GF-D8 (cell line): ENCODE data around the gene NECTIN1.

Source experiments
- DNase-seq: peaks from one replicate; lab custom pipeline; 2025; lab: John Stamatoyannopoulos, UW

NECTIN1 gene

GRCh38 chr11:119755356-119756071 lies 26.5 kb upstream of the NECTIN1 start:
- DNase-seq: no peak

- DNase-seq: no peak
Measured at GRCh38 chr11:119754656-119755355, 25.8 kb upstream of the NECTIN1 start.

GRCh38 chr11:119754199-119754598 lies 25.2 kb upstream of the NECTIN1 start:
- no peak for DNase-seq

- DNase-seq: no peak
Measured at GRCh38 chr11:119752946-119753345, 23.9 kb upstream of the NECTIN1 start.

- DNase-seq: no peak
Measured at GRCh38 chr11:119752345-119752871, 23.4 kb upstream of the NECTIN1 start.

- no peak for DNase-seq
Measured at GRCh38 chr11:119750056-119750455, 21.1 kb upstream of the NECTIN1 start.

GRCh38 chr11:119749006-119749565 lies 20.1 kb upstream of the NECTIN1 start:
- no peak for DNase-seq

- DNase-seq: peak; percentile 47
Measured at GRCh38 chr11:119747868-119748660, 19.1 kb upstream of the NECTIN1 start.

- DNase-seq: no peak
Measured at GRCh38 chr11:119745776-119746535, 17.0 kb upstream of the NECTIN1 start.

GRCh38 chr11:119745112-119745511 lies 16.1 kb upstream of the NECTIN1 start:
- DNase-seq: no peak

GRCh38 chr11:119744577-119744976 lies 15.6 kb upstream of the NECTIN1 start:
- DNase-seq: no peak

- no peak for DNase-seq
Measured at GRCh38 chr11:119743006-119743405, 14.0 kb upstream of the NECTIN1 start.

- DNase-seq: no peak
Measured at GRCh38 chr11:119742263-119742861, 13.4 kb upstream of the NECTIN1 start.

- no peak for DNase-seq
Measured at GRCh38 chr11:119741369-119742262, 12.6 kb upstream of the NECTIN1 start.

GRCh38 chr11:119739975-119740374 lies 11.0 kb upstream of the NECTIN1 start:
- no peak for DNase-seq

- DNase-seq: no peak
Measured at GRCh38 chr11:119739021-119739703, 10.2 kb upstream of the NECTIN1 start.

GRCh38 chr11:119738059-119738439 lies 9.0 kb upstream of the NECTIN1 start:
- DNase-seq: no peak

- no peak for DNase-seq
Measured at GRCh38 chr11:119737366-119738058, 8.5 kb upstream of the NECTIN1 start.

- no peak for DNase-seq
Measured at GRCh38 chr11:119734788-119735187, 5.8 kb upstream of the NECTIN1 start.
